H1 (cell line): Measurements from ENCODE around the gene ATXN2. TPM values are rescaled to one million over a fixed set of nuclear protein-coding genes. Genes with fewer than 3 reads are reported as not detected.

Experiments
- CTCF ChIA-PET: fragments of 300-600 bp; sonication (Branson Sonifier 250); formaldehyde crosslinking; loops from one replicate; lab custom pipeline; 2021; ENCODE audit not compliant: partially characterized antibody; lab: Charles Lee
- POLR2A ChIA-PET: fragments of 300-600 bp; sonication (Branson Sonifier 250); formaldehyde crosslinking; loops from one replicate; lab custom pipeline; 2021; ENCODE audit warnings: inconsistent platforms; ENCODE audit not compliant: partially characterized antibody; lab: Charles Lee
- DNase-seq, 2 experiments: peaks; one replicate each; pipeline versions ENCODE4 v3.0.0 to v3.0.0-alpha.2; 2010 to 2022; ENCODE audit warnings: low spot score in 2 of 2, low read depth in 1 of 2, mixed read lengths in 1 of 2
- FAIRE-seq: peaks from 2 replicates; lab custom pipeline; 2011; peaks lifted over from hg19 to GRCh38; lab: Jason Lieb, UNC
- H2AFZ ChIP-seq: 2 replicates; pipeline ENCODE4 v1.8.1; 2012; ENCODE audit warnings: low read length, inconsistent platforms
- H2AK5ac ChIP-seq: 2 replicates; pipeline ENCODE4 v1.6.1; 2013; ENCODE audit warnings: low read depth, low read length
- H2BK120ac ChIP-seq: replicated peaks from 2 replicates; pipeline ENCODE3; 2013; ENCODE audit warnings: low read depth, low read length, inconsistent platforms
- H2BK12ac ChIP-seq: 2 replicates; pipeline ENCODE4 v1.6.1; 2013; ENCODE audit warnings: low read depth, low read length
- H2BK15ac ChIP-seq: 2 replicates; pipeline ENCODE4 v1.6.1; 2013; ENCODE audit warnings: low read length
- H2BK20ac ChIP-seq: 2 replicates; pipeline ENCODE4 v1.6.1; 2013; ENCODE audit warnings: low read length
- H2BK5ac ChIP-seq: 2 replicates; pipeline ENCODE4 v1.6.1; 2013; ENCODE audit warnings: low read depth, low read length
- H3K14ac ChIP-seq: 2 replicates; pipeline ENCODE4 v1.6.1; 2013; ENCODE audit warnings: inconsistent platforms; ENCODE audit not compliant: insufficient read length
- H3K18ac ChIP-seq: 2 replicates; pipeline ENCODE4 v1.6.1; 2013; ENCODE audit warnings: low read length; ENCODE audit errors: extremely low read depth
- H3K23ac ChIP-seq: 2 replicates; pipeline ENCODE4 v1.6.1; 2013; ENCODE audit warnings: inconsistent platforms; ENCODE audit not compliant: insufficient read length
- H3K23me2 ChIP-seq: 2 replicates; pipeline ENCODE4 v1.6.1; 2013; ENCODE audit warnings: low read depth, low read length
- H3K27ac ChIP-seq: 2 replicates; pipeline ENCODE4 v1.6.1; 2011; ENCODE audit warnings: low read depth, low read length, inconsistent platforms
- H3K27me3 ChIP-seq, 4 experiments: replicated peaks in 1 of 4; 1 replicate in 1 of 4; 2 replicates in 3 of 4; pipeline versions ENCODE4 v1.6.1 to v1.8.1; 2011 to 2013; ENCODE audit warnings: low read length in 3 of 4, mild to moderate bottlenecking in 3 of 4, inconsistent platforms in 2 of 4, mixed read lengths in 2 of 4, moderate library complexity in 1 of 4; ENCODE audit not compliant: control insufficient read depth in 3 of 4, insufficient read depth in 3 of 4; ENCODE audit errors: extremely low read depth in 1 of 4
- H3K36me3 ChIP-seq, 4 experiments: 2 replicates each; pipeline versions ENCODE4 v1.6.1 to v1.8.1; 2011 to 2013; ENCODE audit warnings: mild to moderate bottlenecking in 4 of 4, low read length in 3 of 4, moderate library complexity in 2 of 4, control low read depth in 1 of 4, inconsistent platforms in 1 of 4; ENCODE audit not compliant: insufficient read depth in 4 of 4, control insufficient read depth in 2 of 4
- H3K4ac ChIP-seq: replicated peaks from 2 replicates; pipeline ENCODE3; 2013; ENCODE audit warnings: low read length, low read depth, mixed read lengths, inconsistent platforms; ENCODE audit not compliant: insufficient read length
- H3K4me1 ChIP-seq, 4 experiments: replicated peaks in 1 of 4; 1 replicate in 1 of 4; 2 replicates in 3 of 4; pipeline versions ENCODE4 v1.6.1 to v1.8.1; 2011 to 2013; ENCODE audit warnings: low read length in 3 of 4, inconsistent platforms in 2 of 4, mixed read lengths in 1 of 4; ENCODE audit not compliant: insufficient read depth in 4 of 4, control insufficient read depth in 3 of 4
- H3K4me2 ChIP-seq, 2 experiments: 2 replicates each; pipeline versions ENCODE4 v1.6.1 to v1.8.1; 2011 to 2013; ENCODE audit warnings: low read depth in 2 of 2, low read length in 2 of 2, control low read depth in 1 of 2, inconsistent platforms in 1 of 2, mild to moderate bottlenecking in 1 of 2; ENCODE audit not compliant: insufficient read depth in 1 of 2
- H3K4me3 ChIP-seq, 4 experiments: fragments of 200-600, 300-600 bp in 1 of 4; sonication (generic), shearing (Covaris generic), sonication (Bioruptor Twin) in 1 of 4; 2 replicates each; pipeline versions ENCODE4 v1.5.1 to v1.8.1; 2011 to 2016; ENCODE audit warnings: low read length in 4 of 4, low read depth in 3 of 4, control low read depth in 2 of 4, inconsistent platforms in 2 of 4, mild to moderate bottlenecking in 2 of 4, mixed read lengths in 1 of 4, moderate library complexity in 1 of 4; ENCODE audit not compliant: insufficient read depth in 2 of 4; ENCODE audit errors: extremely low read depth in 1 of 4
- H3K56ac ChIP-seq: replicated peaks from 2 replicates; pipeline ENCODE3; 2013; ENCODE audit warnings: low read depth, mild to moderate bottlenecking, mixed read lengths, low read length, inconsistent platforms; ENCODE audit not compliant: insufficient read length
- H3K79me1 ChIP-seq: 2 replicates; pipeline ENCODE4 v1.6.1; 2013; ENCODE audit warnings: low read depth, low read length, control low read depth
- H3K79me2 ChIP-seq, 2 experiments: 2 replicates each; pipeline versions ENCODE4 v1.6.1 to v1.8.1; 2012 to 2013; ENCODE audit warnings: low read length in 2 of 2, mild to moderate bottlenecking in 2 of 2, inconsistent platforms in 1 of 2; ENCODE audit not compliant: insufficient read depth in 2 of 2, control insufficient read depth in 1 of 2
- H3K9ac ChIP-seq, 4 experiments: replicated peaks in 1 of 4; 1 replicate in 1 of 4; 2 replicates in 3 of 4; pipeline versions ENCODE4 v1.6.1 to v1.8.1; 2011 to 2013; ENCODE audit warnings: low read depth in 3 of 4, low read length in 3 of 4, control low read depth in 2 of 4, mild to moderate bottlenecking in 2 of 4, moderate library complexity in 2 of 4, inconsistent platforms in 1 of 4; ENCODE audit errors: extremely low read depth in 1 of 4
- H3K9me3 ChIP-seq, 2 experiments: 2 replicates each; pipeline versions ENCODE4 v1.6.1 to v1.8.1; 2012 to 2013; ENCODE audit warnings: mild to moderate bottlenecking in 2 of 2, moderate library complexity in 2 of 2, control low read depth in 1 of 2, inconsistent platforms in 1 of 2, low read depth in 1 of 2, low read length in 1 of 2, mixed read lengths in 1 of 2; ENCODE audit not compliant: insufficient read depth in 2 of 2
- H4K20me1 ChIP-seq, 2 experiments: replicated peaks in 1 of 2; 2 replicates each; pipeline versions ENCODE3 to v1.8.1; 2011 to 2013; ENCODE audit warnings: inconsistent platforms in 2 of 2, low read length in 2 of 2, mild to moderate bottlenecking in 1 of 2; ENCODE audit not compliant: insufficient read depth in 2 of 2, control insufficient read depth in 1 of 2
- H4K5ac ChIP-seq: 2 replicates; pipeline ENCODE4 v1.6.1; 2013; ENCODE audit warnings: low read length, low read depth, mixed read lengths, inconsistent platforms; ENCODE audit not compliant: insufficient read length
- H4K8ac ChIP-seq: 2 replicates; pipeline ENCODE4 v1.8.0; 2013; ENCODE audit warnings: mild to moderate bottlenecking, moderate library complexity, low read length, inconsistent platforms; ENCODE audit not compliant: insufficient read depth; ENCODE audit errors: extremely low read depth
- H4K91ac ChIP-seq: replicated peaks from 2 replicates; pipeline ENCODE3; 2013; ENCODE audit warnings: low read length, mixed read lengths, inconsistent platforms; ENCODE audit not compliant: insufficient read length
- CTBP2 ChIP-seq: IDR thresholded peaks from 2 replicates; pipeline ENCODE4 v1.7.0; 2011; ENCODE audit warnings: borderline replicate concordance, mild to moderate bottlenecking, moderate library complexity, mixed read lengths, low read length; ENCODE audit not compliant: insufficient read depth, insufficient read length
- GABPA ChIP-seq: IDR thresholded peaks from 2 replicates; pipeline ENCODE4 v1.6.1; 2011; ENCODE audit warnings: mild to moderate bottlenecking, low read length, moderate library complexity, borderline replicate concordance; ENCODE audit not compliant: insufficient read depth
- GTF2F1 ChIP-seq: IDR thresholded peaks from 2 replicates; pipeline ENCODE4 v1.6.1; 2012; ENCODE audit warnings: low read depth, low read length, improper control_type of control experiment, borderline replicate concordance
- HDAC2 ChIP-seq, 2 experiments: fragments of 300-600 bp in 1 of 2; sonication (generic) in 1 of 2; IDR thresholded peaks; 2 replicates each; pipeline ENCODE4 v1.6.1; 2011 to 2012; ENCODE audit warnings: low read depth in 2 of 2, low read length in 2 of 2, mild to moderate bottlenecking in 2 of 2, moderate library complexity in 2 of 2, borderline replicate concordance in 1 of 2, inconsistent platforms in 1 of 2
- HDAC6 ChIP-seq: IDR thresholded peaks from one replicate; pipeline ENCODE4 v1.7.1; 2012; ENCODE audit warnings: low read depth, mild to moderate bottlenecking, inconsistent platforms, low read length, moderate library complexity
- KDM5A ChIP-seq: fragments of 200-600 bp; IDR thresholded peaks from 2 replicates; pipeline ENCODE4 v1.7.1; 2012; ENCODE audit warnings: mild to moderate bottlenecking, low read length, inconsistent platforms, mixed read lengths
- NRF1 ChIP-seq: IDR thresholded peaks from 2 replicates; pipeline ENCODE4 v1.6.1; 2011; ENCODE audit warnings: mild to moderate bottlenecking, low read depth, low read length, improper control_type of control experiment
- SIN3A ChIP-seq, 2 experiments: IDR thresholded peaks in 1 of 2; conservative IDR thresholded peaks in 1 of 2; 2 replicates each; pipeline ENCODE4 v1.6.1; 2011 to 2012; ENCODE audit warnings: low read length in 2 of 2, improper control_type of control experiment in 1 of 2, low read depth in 1 of 2, mild to moderate bottlenecking in 1 of 2
- SP4 ChIP-seq: IDR thresholded peaks from 2 replicates; pipeline ENCODE4 v1.6.1; 2012; ENCODE audit warnings: low read length, inconsistent platforms
- TAF1 ChIP-seq: IDR thresholded peaks from 2 replicates; pipeline ENCODE4 v1.6.1; 2011; ENCODE audit warnings: mild to moderate bottlenecking, low read depth, low read length
- YY1 ChIP-seq: IDR thresholded peaks from 2 replicates; pipeline ENCODE4 v1.6.1; 2011; ENCODE audit warnings: low read depth, mild to moderate bottlenecking, low read length
- WGBS, 2 experiments: shearing (Covaris generic) in 1 of 2; methylation state at CpG; one replicate each; pipeline versions ENCODE4 v1.1.6 to v1.1.7; 2013 to 2015; ENCODE audit warnings: low lambda C conversion rate in 2 of 2, mixed read lengths in 2 of 2, inconsistent platforms in 1 of 2, low coverage in 1 of 2, missing lambda C conversion rate in 1 of 2; ENCODE audit not compliant: insufficient replicate concordance in 2 of 2, insufficient coverage in 1 of 2, insufficient read length in 1 of 2; ENCODE audit errors: extremely low coverage in 1 of 2, missing lambda C conversion rate in 1 of 2; 5-methylcytosine and 5-hydroxymethylcytosine counted together
- polyA plus RNA-seq, 7 experiments: library from polyadenylated mRNA; depleted of rRNA in 3 of 7; stranded (reverse) in 5 of 7; unstranded in 2 of 7; fragments of >200 nt in 5 of 7; fragments of 200-250 nt in 2 of 7; gene quantifications; 1 replicate in 5 of 7; 2 replicates in 1 of 7; 4 replicates in 1 of 7; pipeline versions ENCODE4 v1.2.1 to v1.2.3, GENCODE V29; 2011 to 2013; ENCODE audit warnings: missing spikeins in 2 of 7, mixed read lengths in 2 of 7
- total RNA-seq: library from RNA; stranded (reverse); fragmentation: NEBNext Ultra II Directional; extraction: Animal tissue kit (Norgen Biotek cat#: 25700); gene quantifications from 2 replicates; pipeline ENCODE4 v1.2.1, GENCODE V29; 2021

ATXN2 gene
- total and polyA plus RNA-seq, 2 of the 8 experiments (the other 6 are each of a cell fraction or from before 2014, with no cell fraction given) = 46.6 to 80.7 TPM

DNA sequence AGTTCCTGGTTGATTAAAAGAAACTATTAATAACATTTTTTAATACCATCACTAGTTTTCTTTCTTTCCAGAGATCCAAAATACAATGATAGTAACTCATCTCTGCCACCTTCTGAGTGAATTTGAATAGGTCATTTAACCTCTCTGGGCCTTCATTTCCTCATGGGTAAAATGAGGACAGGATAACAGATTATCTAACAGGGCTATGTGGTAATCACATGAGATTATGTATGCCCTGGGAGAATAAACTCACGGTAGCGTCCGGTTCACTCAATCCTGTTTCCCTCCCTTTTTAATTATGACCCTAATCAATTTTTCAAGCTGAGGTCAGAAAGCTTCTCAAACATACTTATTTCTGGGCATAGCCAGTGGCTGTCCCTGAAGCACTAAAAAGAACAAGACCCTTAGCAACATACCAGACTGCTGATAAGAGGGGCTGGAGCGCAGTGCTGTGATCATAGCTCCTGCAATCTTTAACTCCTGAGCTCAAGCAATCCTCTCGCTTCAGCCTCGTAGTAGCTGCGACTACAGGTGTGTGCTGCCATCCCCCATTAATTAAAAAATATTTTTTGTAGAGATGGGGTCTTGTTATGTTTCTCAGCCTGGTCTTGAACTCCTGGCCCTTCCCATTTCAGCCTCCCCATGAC, 24.2 kb downstream of the ATXN2 start:
- Histone ChIP-seq H2BK5ac (no peak overlapping the region), H3K9ac (no peak overlapping the region), H2BK12ac (no peak overlapping the region), H4K20me1 (peaks cover 0 to 10% of the 10 kb centered on the region in 2 experiments), H4K5ac (no peak overlapping the region), H2BK15ac (no peak overlapping the region), H3K4me3 (no peak overlapping the region), H3K27me3 (no peaks in the 10 kb centered on the region), H3K36me3 (0 out of 8 replicates have a peak, but pooled peaks cover 0 to 2% (median 0%) of the 10 kb centered on the region in 4 experiments), H3K23me2 (no peaks in the 10 kb centered on the region), H4K91ac (no peak overlapping the region), H3K4me1 (peaks cover 0 to 4% (median 1%) of the 10 kb centered on the region in 4 experiments; a peak in 3 of 7 replicates)
- 89% methylated on average over 7 of the region's 7 CpGs; no CpG with 5 or more reads in 1 of the 2 experiments for WGBS, 2 experiments
- no peak for FAIRE-seq
- CTCF ChIA-PET = interaction anchor here (1.0 to 2.3 kb wide), 3 partner anchors 11 to 45 kb away, joined by 4 to 9 read pairs (median 5); no protein-coding TSS in a partner anchor
- TF ChIP-seq GABPA = no peak
- TF ChIP-seq HDAC6 = no peak
- TF ChIP-seq SIN3A (conservative IDR thresholded peaks at IDR 0.05 in 1 of 2, IDR thresholded peaks at IDR 0.05 in 1 of 2; ENCODE audit: low read depth in 1 of 2, low read length in 2 of 2) = no peak
- no peak for TF ChIP-seq SP4
- no peak for TF ChIP-seq CTBP2
- TF ChIP-seq HDAC2 (IDR thresholded peaks at IDR 0.05; ENCODE audit: borderline replicate concordance in 1 of 2, low read depth in 2 of 2, low read length in 2 of 2) = no peak
- no peak for TF ChIP-seq TAF1
- no peak for TF ChIP-seq YY1
- no peak for TF ChIP-seq KDM5A
- TF ChIP-seq NRF1 = no peak
- TF ChIP-seq GTF2F1 = no peak
- TF ChIP-seq, all 59 proteins: peak for 0
- Histone ChIP-seq H3K23ac (no peak overlapping the region), H2AFZ (no peak overlapping the region), H3K18ac (no peak overlapping the region), H3K4ac (no peak overlapping the region), H3K79me2 (peaks cover under 1 to 83% of the 10 kb centered on the region in 2 experiments; a peak in 3 of 4 replicates), H3K9me3 (no peaks in the 10 kb centered on the region), H2AK5ac (no peak overlapping the region), H3K56ac (no peak overlapping the region), H3K4me2 (no peak overlapping the region; a peak in 1 of 4 replicates), H3K79me1 (peaks cover 2% of the 10 kb centered on the region), H3K27ac (no peak overlapping the region), H3K14ac (no peak overlapping the region), H2BK120ac (no peak overlapping the region), H4K8ac (no peak overlapping the region), H2BK20ac (no peak overlapping the region)
- DNase-seq = peak in 1 of 2 experiments; percentile 44
- POLR2A ChIA-PET = interaction anchor here (0.8 to 3.3 kb wide), 4 partner anchors 9 to 24 kb away, joined by 3 to 16 read pairs (median 4); partner anchors contain the start of gene ATXN2
